ENCODE data around the gene ADARB2.
"Not testable (repeated sequence)": the region's sequence is repeated elsewhere in the genome, so short reads cannot be mapped to it uniquely, and the experiment has no call there.

Gene ADARB2

DNA sequence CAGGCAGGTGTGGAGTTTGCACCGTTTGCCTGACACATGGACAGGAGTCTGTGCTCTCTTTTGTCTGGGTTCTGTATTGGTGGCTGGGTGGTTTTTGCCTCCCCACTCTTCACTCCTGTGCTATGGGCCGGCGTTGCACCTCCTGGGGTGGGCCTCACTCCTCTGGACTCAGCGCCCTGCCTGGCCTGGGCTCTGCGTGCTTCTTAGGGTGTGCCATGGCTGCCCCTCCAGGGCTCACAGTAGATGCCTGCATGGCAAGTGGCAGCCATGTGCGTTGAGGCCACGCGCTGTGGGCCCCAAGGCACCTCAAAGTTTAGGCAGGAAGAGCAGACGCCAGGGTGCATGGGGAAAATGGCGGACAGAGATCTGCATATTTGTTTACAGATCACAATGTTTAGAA is 319.8 kb downstream of the ADARB2 start:
- H3K27ac Mint-ChIP-seq, result no peak overlapping the region
- H3K4me1 Mint-ChIP-seq, result peaks cover 29% of the 10 kb centered on the region
- ATAC-seq (ENCODE audit: low read depth) (no peak), DNase-seq (ENCODE audit: low spot score in 2 of 2) (no peak)
- H3K9me3 Mint-ChIP-seq, result peaks cover 7% of the 10 kb centered on the region
- peaks cover 15% of the 10 kb centered on the region for H3K27me3 Mint-ChIP-seq
- no peak overlapping the region for H3K4me3 Mint-ChIP-seq
- no peaks in the 10 kb centered on the region for H3K36me3 Mint-ChIP-seq

DNA sequence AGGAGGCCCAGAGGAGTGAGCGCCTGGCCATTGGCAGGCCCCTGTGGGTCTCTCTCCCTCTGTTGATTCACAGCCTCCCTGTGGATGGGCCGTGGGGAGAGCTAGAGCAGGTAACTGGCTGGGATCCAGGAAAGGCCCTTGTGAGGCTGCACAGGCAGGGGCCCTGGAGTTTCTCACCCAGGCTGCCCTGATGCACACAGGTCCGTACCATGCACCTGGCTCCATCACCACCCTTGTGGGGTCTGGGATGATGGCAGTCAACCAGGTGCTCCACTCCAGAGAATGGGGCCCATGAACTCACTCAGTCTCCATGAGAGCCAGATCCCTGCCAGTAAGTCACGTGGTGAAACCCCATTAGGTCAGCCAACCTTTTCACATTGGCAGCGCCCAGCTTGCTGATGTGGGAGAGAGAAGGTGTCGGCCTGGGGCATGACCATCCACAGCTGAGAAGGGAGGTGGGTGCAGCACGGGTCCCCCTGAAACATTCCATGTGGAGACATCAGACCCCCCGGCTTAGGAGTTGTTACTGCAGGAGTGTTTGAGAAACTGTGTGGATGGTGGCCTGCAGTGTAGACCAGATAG is 320.8 kb downstream of the ADARB2 start:
- ATAC-seq (ENCODE audit: low read depth) (no peak), DNase-seq (ENCODE audit: low spot score in 2 of 2) (no peak)
- H3K4me3 Mint-ChIP-seq, result no peak overlapping the region
- H3K9me3 Mint-ChIP-seq, result peaks cover 7% of the 10 kb centered on the region
- H3K27ac Mint-ChIP-seq, result no peak overlapping the region
- peaks cover 31% of the 10 kb centered on the region for H3K4me1 Mint-ChIP-seq
- no peaks in the 10 kb centered on the region for H3K36me3 Mint-ChIP-seq
- peaks cover 15% of the 10 kb centered on the region for H3K27me3 Mint-ChIP-seq

DNA sequence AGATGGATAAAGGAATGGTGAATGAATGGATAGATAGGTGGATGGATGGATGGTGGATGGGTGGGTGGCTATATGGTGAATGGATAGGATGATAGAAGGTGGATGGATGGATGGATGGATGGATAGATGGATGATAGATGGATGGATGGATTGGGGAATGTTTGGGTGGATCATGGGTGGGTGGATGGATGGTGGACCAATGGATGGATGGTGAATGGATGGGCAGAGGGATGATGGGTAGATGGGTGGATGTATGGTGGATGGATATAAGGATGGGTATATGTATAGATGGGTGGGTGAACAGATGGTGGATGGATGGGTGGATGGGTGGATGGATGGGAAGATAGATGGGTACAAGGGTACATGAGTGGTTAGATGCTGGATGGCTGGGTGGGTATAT is 322.4 kb downstream of the ADARB2 start:
- Mint-ChIP-seq H3K36me3 (no peaks in the 10 kb centered on the region), H3K9me3 (peaks cover 7% of the 10 kb centered on the region), H3K4me1 (peaks cover 20% of the 10 kb centered on the region), H3K4me3 (no peak overlapping the region), H3K27me3 (peaks cover 15% of the 10 kb centered on the region), H3K27ac (no peak overlapping the region)
- no peak for DNase-seq (ENCODE audit: low spot score in 2 of 2)
- ATAC-seq (ENCODE audit: low read depth), result no peak

DNA sequence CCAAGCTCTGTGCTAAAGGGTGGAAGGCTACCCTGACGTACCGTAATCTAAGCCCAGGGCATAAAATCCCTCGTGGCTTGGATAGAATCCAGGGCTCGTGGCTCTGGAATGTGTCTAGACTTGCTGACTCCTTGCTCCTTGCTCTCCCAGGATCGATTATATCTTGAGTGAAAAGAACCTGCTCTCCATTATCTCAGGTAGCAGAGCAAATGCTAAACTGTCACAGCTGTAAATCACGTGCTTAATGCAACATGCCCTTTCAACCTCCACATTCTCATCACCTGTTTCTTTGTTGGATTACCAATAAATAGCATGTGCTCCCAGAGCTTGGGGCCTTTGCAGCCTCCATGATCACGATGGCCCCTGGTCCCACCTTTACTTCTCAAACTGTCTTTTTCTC is 323.0 kb downstream of the ADARB2 start:
- not testable (repeated sequence) for H3K27ac Mint-ChIP-seq, H3K36me3 Mint-ChIP-seq
- peaks cover 18% of the 10 kb centered on the region for H3K27me3 Mint-ChIP-seq

DNA sequence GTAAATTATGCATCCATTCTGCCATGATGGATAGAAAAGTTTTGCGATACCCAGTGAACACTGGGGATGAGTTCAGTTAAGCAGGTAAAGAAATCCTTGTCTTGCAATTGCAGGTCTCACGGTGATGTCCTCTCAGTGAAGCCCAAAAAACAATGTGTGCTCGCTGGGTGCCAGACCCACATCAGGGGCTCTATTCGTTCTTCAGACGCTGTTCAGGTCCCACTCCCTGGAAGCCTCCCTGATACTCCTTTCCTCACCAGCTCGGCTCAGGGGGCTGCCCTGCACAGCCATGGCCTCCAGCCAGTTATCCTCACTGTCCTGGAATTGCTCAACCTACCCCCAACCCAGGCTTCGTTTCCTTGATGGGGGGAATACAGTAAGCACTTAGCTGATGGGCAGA is 323.5 kb downstream of the ADARB2 start:
- H3K36me3 Mint-ChIP-seq, result no peaks in the 10 kb centered on the region
- H3K4me1 Mint-ChIP-seq, result peaks cover 20% of the 10 kb centered on the region
- H3K27ac Mint-ChIP-seq, result no peak overlapping the region
- DNase-seq (ENCODE audit: low spot score in 2 of 2) (no peak), ATAC-seq (ENCODE audit: low read depth) (no peak)
- H3K27me3 Mint-ChIP-seq, result peaks cover 21% of the 10 kb centered on the region
- no peak overlapping the region for H3K4me3 Mint-ChIP-seq
- H3K9me3 Mint-ChIP-seq, result peaks cover 7% of the 10 kb centered on the region

More for the DNA sequence above, 323.0 kb downstream of the ADARB2 start:
- H3K4me3 Mint-ChIP-seq; ATAC-seq (ENCODE audit: low read depth); DNase-seq (ENCODE audit: low spot score in 2 of 2); H3K9me3 Mint-ChIP-seq: not testable (repeated sequence)
- peaks cover 20% of the 10 kb centered on the region for H3K4me1 Mint-ChIP-seq

DNA sequence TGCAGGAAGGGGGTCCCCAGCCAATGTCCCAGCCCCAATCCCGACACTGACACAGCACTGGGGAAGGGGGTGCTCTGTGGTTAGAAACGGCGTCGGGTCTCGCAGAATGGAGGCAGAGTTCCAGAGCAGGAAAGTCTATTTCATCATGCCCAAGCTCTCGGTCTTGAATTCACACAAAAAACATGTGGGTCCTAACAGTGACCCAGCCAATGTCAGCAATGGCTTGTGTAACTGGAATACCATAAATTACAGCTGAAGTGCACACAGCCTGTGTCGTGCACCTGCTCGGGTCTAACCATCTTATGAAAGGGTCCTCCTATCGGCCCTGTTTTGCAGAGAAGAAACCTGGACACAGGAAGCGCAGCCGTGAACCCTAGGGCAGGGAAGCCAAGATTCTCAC is 324.1 kb downstream of the ADARB2 start:
- Mint-ChIP-seq H3K4me1 (peaks cover 20% of the 10 kb centered on the region), H3K4me3 (no peak overlapping the region), H3K27ac (no peak overlapping the region), H3K9me3 (peaks cover 7% of the 10 kb centered on the region), H3K27me3 (peaks cover 21% of the 10 kb centered on the region), H3K36me3 (no peaks in the 10 kb centered on the region)
- no peak for ATAC-seq (ENCODE audit: low read depth)
- no peak for DNase-seq (ENCODE audit: low spot score in 2 of 2)

DNA sequence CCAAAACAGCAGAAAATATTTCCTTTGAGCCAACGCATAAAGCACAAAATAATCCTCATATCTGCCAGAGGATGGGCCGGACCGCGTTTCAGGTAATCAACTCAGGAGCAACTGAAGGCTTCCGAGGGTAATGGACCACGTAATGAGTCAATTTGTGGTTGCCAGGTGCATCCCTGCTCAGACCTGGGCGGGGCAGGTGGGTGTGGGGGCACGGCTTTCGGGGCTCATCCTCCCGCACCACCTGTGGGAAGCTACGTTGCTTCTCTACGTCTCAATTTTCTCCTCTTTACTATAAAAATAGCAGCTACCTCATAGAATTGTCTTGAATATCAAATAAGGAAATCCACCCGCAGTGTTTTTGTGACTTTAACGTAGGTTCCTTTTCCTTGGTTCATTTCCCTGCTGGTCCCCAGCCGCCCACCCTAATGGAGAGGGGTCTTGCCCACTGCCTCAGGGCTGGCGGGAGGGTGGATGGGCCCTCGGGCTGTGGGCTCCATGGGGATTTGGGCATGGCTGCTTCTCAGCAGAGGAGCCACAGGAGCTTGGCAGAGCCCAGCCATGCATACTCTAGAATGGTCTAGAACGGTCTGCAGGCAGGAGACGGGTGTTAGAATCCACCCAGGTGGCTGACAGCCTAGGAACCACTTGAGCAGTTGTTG is 324.7 kb downstream of the ADARB2 start:
- Mint-ChIP-seq H3K36me3 (no peaks in the 10 kb centered on the region), H3K27ac (no peak overlapping the region), H3K4me3 (no peak overlapping the region), H3K4me1 (peaks cover 20% of the 10 kb centered on the region), H3K27me3 (peaks cover 21% of the 10 kb centered on the region), H3K9me3 (peaks cover 7% of the 10 kb centered on the region)
- ATAC-seq (ENCODE audit: low read depth) (peak; percentile 99), DNase-seq (ENCODE audit: low spot score in 2 of 2) (peak; percentile 17 to 52)

DNA sequence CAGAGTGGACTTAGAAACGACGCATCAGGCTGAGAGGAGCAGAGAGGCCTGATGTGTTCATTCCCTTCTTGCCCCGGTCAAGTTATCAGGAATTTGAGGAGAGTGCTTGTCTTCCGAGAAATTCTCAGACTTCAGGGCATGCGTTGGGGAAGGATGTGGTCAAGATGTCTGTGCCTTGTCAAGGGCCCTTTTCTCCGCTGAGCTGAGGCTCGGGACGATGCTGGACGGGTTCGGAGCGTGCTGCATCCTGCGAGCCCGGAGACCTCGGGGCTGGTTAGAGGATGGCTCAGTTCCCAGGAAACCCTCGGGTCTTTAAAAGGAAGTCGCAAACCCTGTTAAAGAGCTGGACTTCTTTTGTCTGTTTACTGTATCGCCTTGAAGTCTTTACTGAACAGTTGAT is 325.4 kb downstream of the ADARB2 start:
- Mint-ChIP-seq H3K4me1 (peaks cover 17% of the 10 kb centered on the region), H3K27me3 (peaks cover 19% of the 10 kb centered on the region), H3K27ac (no peak overlapping the region), H3K9me3 (peaks cover 7% of the 10 kb centered on the region), H3K36me3 (no peaks in the 10 kb centered on the region), H3K4me3 (no peak overlapping the region)
- no peak for ATAC-seq (ENCODE audit: low read depth)
- DNase-seq (ENCODE audit: low spot score in 2 of 2), result peak in 1 of 2 donors; percentile 9

DNA sequence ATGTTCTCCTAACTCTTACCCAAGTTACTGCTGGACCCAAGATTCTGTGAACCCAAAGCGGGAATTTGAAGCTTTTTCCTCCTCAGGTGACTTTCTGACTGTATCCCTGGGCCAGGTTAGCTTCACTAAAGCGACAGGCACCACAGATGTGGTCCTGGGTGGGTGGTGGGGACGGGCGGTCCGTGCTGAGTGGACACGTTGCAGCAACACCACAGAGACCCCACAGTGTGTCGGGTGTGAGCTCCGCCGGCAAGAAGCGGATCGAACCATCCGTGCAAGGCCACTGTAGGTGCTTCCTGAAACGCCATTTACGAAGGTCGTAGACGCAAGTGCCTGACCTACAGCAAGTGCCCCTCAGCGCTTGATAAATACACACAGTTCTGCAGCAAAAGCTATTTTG is 325.9 kb downstream of the ADARB2 start:
- Mint-ChIP-seq H3K27ac (no peak overlapping the region), H3K36me3 (no peaks in the 10 kb centered on the region), H3K4me3 (no peak overlapping the region), H3K9me3 (peaks cover 7% of the 10 kb centered on the region), H3K27me3 (peaks cover 18% of the 10 kb centered on the region), H3K4me1 (peaks cover 14% of the 10 kb centered on the region)
- DNase-seq (ENCODE audit: low spot score in 2 of 2) (peak in 1 of 2 donors; percentile 6), ATAC-seq (ENCODE audit: low read depth) (no peak)

DNA sequence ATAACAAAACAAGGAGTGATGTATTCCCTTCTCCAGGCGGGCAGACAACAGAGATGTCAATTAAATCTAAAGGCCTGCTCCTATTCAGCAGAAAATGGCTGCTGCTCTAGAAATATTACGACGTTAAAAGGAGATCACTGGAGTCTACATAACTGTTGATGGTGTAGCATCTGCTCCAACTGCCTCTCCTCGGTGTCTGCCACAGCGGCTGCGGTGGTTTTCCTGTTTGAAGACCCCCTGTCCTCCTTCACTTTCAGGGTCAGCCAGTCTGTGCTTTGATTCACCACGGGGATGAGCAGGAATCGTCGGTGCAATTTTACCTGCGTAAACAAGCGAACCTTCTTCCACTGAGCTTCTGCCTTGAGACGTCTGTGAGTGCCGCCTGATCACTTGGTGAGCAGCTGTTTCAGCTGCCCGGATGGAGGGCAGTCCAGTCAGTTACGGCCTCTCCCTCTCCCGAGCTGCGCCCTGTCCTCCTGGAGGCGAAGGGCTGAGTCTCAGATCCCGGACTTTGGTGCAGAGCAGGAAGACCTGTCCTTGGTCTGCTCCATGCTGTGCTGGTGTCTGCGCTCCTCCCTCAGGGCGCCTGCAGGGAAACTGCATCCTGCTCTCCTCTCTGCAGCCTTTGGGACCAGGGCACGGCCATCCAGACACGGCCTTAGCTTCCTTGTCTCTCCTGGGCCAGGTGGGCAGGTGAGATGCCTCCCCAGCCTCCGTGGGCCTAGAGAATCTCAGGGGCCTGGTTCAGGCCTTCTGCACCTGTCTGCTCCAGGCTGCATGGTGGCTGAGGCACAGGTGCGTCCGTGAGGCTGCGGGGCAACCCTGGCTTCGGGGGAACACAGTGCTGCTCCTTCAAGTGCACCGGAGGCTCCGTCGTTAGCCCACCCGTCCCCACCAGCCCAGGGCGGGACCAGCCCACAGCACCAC is 326.6 kb downstream of the ADARB2 start:
- no peak for ATAC-seq (ENCODE audit: low read depth)
- H3K36me3 Mint-ChIP-seq, result no peaks in the 10 kb centered on the region
- no peak overlapping the region for H3K27ac Mint-ChIP-seq
- H3K9me3 Mint-ChIP-seq, result peaks cover 7% of the 10 kb centered on the region
- H3K4me3 Mint-ChIP-seq, result no peak overlapping the region
- DNase-seq (ENCODE audit: low spot score in 2 of 2), result peak in 1 of 2 donors; percentile 9
- peaks cover 20% of the 10 kb centered on the region for H3K27me3 Mint-ChIP-seq
- peaks cover 14% of the 10 kb centered on the region for H3K4me1 Mint-ChIP-seq

DNA sequence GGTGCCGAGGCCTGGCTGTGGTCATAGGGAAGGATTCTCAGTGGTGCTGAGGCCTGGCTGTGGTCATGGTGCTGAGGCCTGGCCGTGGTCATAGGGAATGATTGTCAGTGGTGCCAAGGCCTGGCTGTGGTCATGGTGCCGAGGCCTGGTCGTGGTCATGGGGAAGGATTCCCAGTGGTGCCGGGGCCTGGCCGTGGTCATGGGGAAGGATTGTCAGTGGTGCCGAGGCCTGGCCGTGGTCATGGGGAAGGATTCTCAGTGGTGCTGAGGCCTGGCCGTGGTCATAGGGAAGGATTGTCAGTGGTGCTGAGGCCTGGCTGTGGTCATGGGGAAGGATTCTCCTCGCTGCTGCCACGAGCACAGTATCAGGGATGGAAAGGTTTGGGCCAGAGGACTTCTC is 327.3 kb downstream of the ADARB2 start:
- ATAC-seq (ENCODE audit: low read depth), result no peak
- H3K27me3 Mint-ChIP-seq, result peaks cover 19% of the 10 kb centered on the region
- peak in 1 of 2 donors; percentile 2 for DNase-seq (ENCODE audit: low spot score in 2 of 2)
- H3K36me3 Mint-ChIP-seq, result no peaks in the 10 kb centered on the region
- no peak overlapping the region for H3K4me3 Mint-ChIP-seq
- peaks cover 11% of the 10 kb centered on the region for H3K4me1 Mint-ChIP-seq
- H3K27ac Mint-ChIP-seq, result no peak overlapping the region
- peaks cover 4% of the 10 kb centered on the region for H3K9me3 Mint-ChIP-seq

DNA sequence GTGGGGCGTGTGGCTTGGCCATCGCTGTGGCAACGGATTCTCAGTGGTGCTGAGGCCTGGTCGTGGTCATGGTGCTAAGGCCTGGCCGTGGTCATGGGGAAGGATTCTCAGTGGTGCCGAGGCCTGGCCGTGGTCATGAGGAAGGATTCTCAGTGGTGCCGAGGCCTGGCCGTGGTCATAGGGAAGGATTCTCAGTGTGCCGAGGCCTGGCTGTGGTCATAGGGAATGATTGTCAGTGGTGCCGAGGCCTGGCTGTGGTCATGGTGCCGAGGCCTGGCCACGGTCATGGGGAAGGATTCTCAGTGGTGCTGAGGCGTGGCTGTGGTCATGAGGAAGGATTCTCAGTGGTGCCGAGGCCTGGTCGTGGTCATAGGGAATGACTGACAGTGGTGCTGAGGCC is 327.9 kb downstream of the ADARB2 start:
- no peak for DNase-seq (ENCODE audit: low spot score in 2 of 2)
- no peak overlapping the region for H3K4me3 Mint-ChIP-seq
- H3K27me3 Mint-ChIP-seq, result peaks cover 14% of the 10 kb centered on the region
- H3K27ac Mint-ChIP-seq, result no peak overlapping the region
- H3K36me3 Mint-ChIP-seq, result no peaks in the 10 kb centered on the region
- ATAC-seq (ENCODE audit: low read depth), result no peak
- H3K9me3 Mint-ChIP-seq, result no peaks in the 10 kb centered on the region
- peaks cover 8% of the 10 kb centered on the region for H3K4me1 Mint-ChIP-seq

DNA sequence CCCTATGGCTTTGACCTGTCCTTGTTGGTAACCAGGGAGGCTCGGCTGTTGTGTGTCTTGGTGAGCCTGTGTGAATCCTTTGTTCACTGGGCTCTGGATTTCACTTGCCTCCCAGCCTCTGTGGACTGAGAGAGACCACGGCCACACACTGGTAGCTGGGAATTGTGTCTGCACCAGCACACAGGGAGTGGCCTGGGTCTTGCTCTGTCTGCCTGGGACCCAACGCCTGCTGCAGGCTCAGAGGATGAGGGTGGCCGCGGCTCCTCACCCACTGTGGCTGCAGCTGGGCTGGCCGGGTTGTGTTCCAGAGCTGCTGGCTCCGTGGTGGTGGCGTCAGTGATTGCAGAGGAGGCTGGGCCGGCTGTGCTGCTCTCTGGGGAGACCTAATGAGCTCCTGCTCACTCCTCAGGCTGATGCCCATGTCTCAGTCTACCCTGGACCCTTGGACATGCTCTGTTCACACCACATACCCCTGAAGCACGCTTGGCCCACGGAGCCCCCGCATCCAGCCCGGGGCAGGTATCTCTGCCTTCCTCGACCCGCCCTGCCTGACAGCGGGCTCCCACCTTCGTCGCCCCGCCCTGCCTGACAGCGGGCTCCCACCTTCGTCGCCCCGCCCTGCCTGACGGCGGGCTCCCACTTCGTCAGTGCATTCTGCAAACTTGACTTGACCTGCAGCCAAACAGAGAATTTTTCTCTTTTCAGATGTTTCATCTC is 328.5 kb downstream of the ADARB2 start:
- H3K27ac Mint-ChIP-seq, result no peak overlapping the region

More for the DNA sequence above, 328.5 kb downstream of the ADARB2 start:
- DNase-seq (ENCODE audit: low spot score in 2 of 2) (peak in 1 of 2 donors; percentile 8), ATAC-seq (ENCODE audit: low read depth) (no peak)
- peaks cover 14% of the 10 kb centered on the region for H3K27me3 Mint-ChIP-seq
- H3K9me3 Mint-ChIP-seq, result no peaks in the 10 kb centered on the region
- H3K4me1 Mint-ChIP-seq, result peaks cover 8% of the 10 kb centered on the region
- no peaks in the 10 kb centered on the region for H3K36me3 Mint-ChIP-seq
- H3K4me3 Mint-ChIP-seq, result no peak overlapping the region
